Right renal cortex interstitium (tissue), 3 donors: ENCODE results near the gene TXNRD1. TPM values are rescaled to one million over a fixed set of nuclear protein-coding genes. Genes with fewer than 3 reads are reported as not detected.

Experiments
- DNase-seq, 3 donors: peaks; one replicate each; pipeline ENCODE4 v3.0.0-alpha.2; 2013; ENCODE audit warnings: low read depth in 3 of 3, low spot score in 2 of 3
- polyA plus RNA-seq, 3 donors: library from polyadenylated mRNA; unstranded; fragments of 120-200 nt; gene quantifications; one replicate each; pipeline ENCODE4 v1.2.1, GENCODE V29; 2013; ENCODE audit not compliant: insufficient read length in 3 of 3

The TXNRD1 gene
- polyA plus RNA-seq, 3 donors, result 70.1 to 72.2 (median 71.8) TPM

GRCh38 chr12:104360157-104360556 lies 144.6 kb downstream of the TXNRD1 start:
- no peak for DNase-seq

- no peak for DNase-seq
Measured at GRCh38 chr12:104360983-104361707, 145.6 kb downstream of the TXNRD1 start.

- no peak for DNase-seq
Measured at GRCh38 chr12:104365921-104366410, 150.4 kb downstream of the TXNRD1 start.

GRCh38 chr12:104369708-104370107 lies 154.1 kb downstream of the TXNRD1 start:
- no peak for DNase-seq

GRCh38 chr12:104371043-104371870 lies 155.7 kb downstream of the TXNRD1 start:
- no peak for DNase-seq

- no peak for DNase-seq
Measured at GRCh38 chr12:104372061-104372720, 156.6 kb downstream of the TXNRD1 start.

GRCh38 chr12:104372721-104373335 lies 157.2 kb downstream of the TXNRD1 start:
- no peak for DNase-seq

- no peak for DNase-seq
Measured at GRCh38 chr12:104374071-104374470, 158.5 kb downstream of the TXNRD1 start.

- DNase-seq, result no peak
Measured at GRCh38 chr12:104374806-104375205, 159.2 kb downstream of the TXNRD1 start.

- no peak for DNase-seq
Measured at GRCh38 chr12:104375775-104376174, 160.2 kb downstream of the TXNRD1 start.

- DNase-seq, result no peak
Measured at GRCh38 chr12:104376650-104377513, 161.3 kb downstream of the TXNRD1 start.

- DNase-seq, result no peak
Measured at GRCh38 chr12:104377514-104377812, 161.9 kb downstream of the TXNRD1 start.

GRCh38 chr12:104378427-104378826 lies 162.8 kb downstream of the TXNRD1 start:
- DNase-seq, result no peak

- DNase-seq, result no peak
Measured at GRCh38 chr12:104381341-104381730, 165.8 kb downstream of the TXNRD1 start.

GRCh38 chr12:104381731-104382480 lies 166.3 kb downstream of the TXNRD1 start:
- DNase-seq, result peak; percentile 64 to 72 (median 70)

GRCh38 chr12:104384141-104384880 lies 168.7 kb downstream of the TXNRD1 start:
- no peak for DNase-seq

- no peak for DNase-seq
Measured at GRCh38 chr12:104385510-104385909, 169.9 kb downstream of the TXNRD1 start.

- DNase-seq, result no peak
Measured at GRCh38 chr12:104386461-104386860, 170.9 kb downstream of the TXNRD1 start.

GRCh38 chr12:104387190-104387589 lies 171.6 kb downstream of the TXNRD1 start:
- no peak for DNase-seq
